HCT116 (cell line): Measurements from ENCODE around the gene BICD2. TPM values are rescaled to one million over a fixed set of nuclear protein-coding genes. Genes with fewer than 3 reads are reported as not detected.

Experiments used
- ATAC-seq: fragments of 200-7000 bp; cut with Tn5 transposase; 2 replicates; pipeline ENCODE4 v1.9.1; 2020; ENCODE audit warnings: mild to moderate bottlenecking, moderate library complexity
- BruUV-seq: library from RNA; stranded (reverse); fragments of 400-500 nt; replicated peaks from 2 replicates; lab custom pipeline; 2021; lab: Mats Ljungman, UMichigan
- CTCF ChIA-PET: fragments of 300-600 bp; sonication (Branson Sonifier 250); formaldehyde crosslinking; loops from one replicate; lab custom pipeline; 2021; ENCODE audit warnings: antibody characterized with exemption; lab: Charles Lee
- POLR2A ChIA-PET: fragments of 300-600, 350-600 bp; sonication (Branson Sonifier 250); formaldehyde crosslinking; loops from one replicate; lab custom pipeline; 2021; ENCODE audit warnings: antibody characterized with exemption; lab: Charles Lee
- RAD21 ChIA-PET, 2 experiments: fragments of 300-600 bp; sonication (Branson Sonifier 250); formaldehyde crosslinking; loops; one replicate each; lab custom pipeline; 2023; ENCODE audit warnings: low total read pairs in 2 of 2; ENCODE audit not compliant: uncharacterized antibody in 2 of 2, unreplicated experiment in 2 of 2, low non-redundant PET in 1 of 2; lab: Charles Lee
- DNase-seq: peaks from one replicate; pipeline ENCODE4 v3.0.0-alpha.2; 2010; ENCODE audit warnings: low read depth, low spot score
- H2AFZ ChIP-seq: fragments of 200-600 bp; shearing (Covaris generic), sonication (generic); 2 replicates; pipeline ENCODE4 v1.6.1; 2017; ENCODE audit warnings: low read depth, mixed run types, mixed read lengths, antibody characterized with exemption, low read length; ENCODE audit not compliant: poor library complexity, severe bottlenecking
- H3K27ac ChIP-seq: 2 replicates; pipeline ENCODE4 v1.5.1; 2012; ENCODE audit warnings: low read depth, low read length
- H3K27me3 ChIP-seq: fragments of 200-600 bp; sonication (generic); 2 replicates; pipeline ENCODE4 v1.6.1; 2016; ENCODE audit warnings: mixed run types, low read length, mixed read lengths; ENCODE audit not compliant: insufficient read depth
- H3K36me3 ChIP-seq, 2 experiments: fragments of 200-500 bp in 1 of 2; fragments of 200-600 bp in 1 of 2; sonication (Bioruptor generic) in 1 of 2; sonication (generic) in 1 of 2; 2 replicates each; pipeline versions ENCODE4 v1.5.1 to v1.6.1; 2014 to 2016; ENCODE audit warnings: low read length in 2 of 2, inconsistent platforms in 1 of 2, mixed read lengths in 1 of 2, mixed run types in 1 of 2; ENCODE audit not compliant: insufficient read depth in 2 of 2, control insufficient read depth in 1 of 2
- H3K4me1 ChIP-seq, 2 experiments: fragments of 200-600 bp in 1 of 2; sonication (generic) in 1 of 2; 2 replicates each; pipeline versions ENCODE4 v1.5.1 to v1.6.1; 2012 to 2017; ENCODE audit warnings: low read length in 2 of 2, inconsistent platforms in 1 of 2, mild to moderate bottlenecking in 1 of 2, mixed read lengths in 1 of 2, mixed run types in 1 of 2, moderate library complexity in 1 of 2; ENCODE audit not compliant: insufficient read depth in 2 of 2, control insufficient read depth in 1 of 2
- H3K4me2 ChIP-seq: fragments of 200-600 bp; sonication (generic); 2 replicates; pipeline ENCODE4 v1.6.1; 2017; ENCODE audit warnings: mixed run types, low read length, mixed read lengths
- H3K4me3 ChIP-seq, 2 experiments: fragments of 200-600 bp in 1 of 2; sonication (generic) in 1 of 2; replicated peaks in 1 of 2; 2 replicates each; pipeline ENCODE4 v1.5.1; 2011 to 2016; ENCODE audit warnings: low read length in 2 of 2, control low read depth in 1 of 2, low read depth in 1 of 2, mild to moderate bottlenecking in 1 of 2, mixed read lengths in 1 of 2, mixed run types in 1 of 2
- H3K79me2 ChIP-seq: fragments of 200-600 bp; sonication (generic); 2 replicates; pipeline ENCODE4 v1.6.1; 2017; ENCODE audit warnings: mild to moderate bottlenecking, mixed run types, low read length, moderate library complexity, mixed read lengths; ENCODE audit not compliant: insufficient read depth
- H3K9ac ChIP-seq: fragments of 200-600 bp; sonication (generic); 2 replicates; pipeline ENCODE4 v1.6.1; 2016; ENCODE audit warnings: low read length, mixed read lengths
- H3K9me2 ChIP-seq: fragments of 200-600 bp; sonication (generic), shearing (Covaris generic); 2 replicates; pipeline ENCODE4 v1.6.1; 2017; ENCODE audit warnings: mixed run types, mild to moderate bottlenecking, moderate library complexity; ENCODE audit not compliant: insufficient read depth
- H3K9me3 ChIP-seq, 2 experiments: fragments of 200-500 bp in 1 of 2; fragments of 200-600 bp in 1 of 2; sonication (Bioruptor generic) in 1 of 2; sonication (generic) in 1 of 2; 2 replicates each; pipeline ENCODE4 v1.6.1; 2014 to 2017; ENCODE audit warnings: low read length in 2 of 2, mixed read lengths in 2 of 2, inconsistent platforms in 1 of 2, low read depth in 1 of 2, mild to moderate bottlenecking in 1 of 2, mixed run types in 1 of 2, moderate library complexity in 1 of 2; ENCODE audit not compliant: control insufficient read depth in 1 of 2, insufficient read depth in 1 of 2
- H4K20me1 ChIP-seq: fragments of 200-600 bp; sonication (generic), shearing (Covaris generic); 2 replicates; pipeline ENCODE4 v1.6.1; 2017; ENCODE audit warnings: mixed run types, mild to moderate bottlenecking, moderate library complexity; ENCODE audit not compliant: insufficient read depth
- CBX3 ChIP-seq: IDR thresholded peaks from 2 replicates; pipeline ENCODE4 v1.6.1; 2012; ENCODE audit warnings: low read depth
- CTCF ChIP-seq, 3 experiments: fragments of 200-600 bp in 1 of 3; sonication (generic) in 1 of 3; IDR thresholded peaks in 2 of 3; conservative IDR thresholded peaks in 1 of 3; 2 replicates each; pipeline ENCODE4 v1.5.1; 2012 to 2017; ENCODE audit warnings: low read depth in 2 of 3, low read length in 2 of 3, antibody characterized with exemption in 1 of 3, borderline replicate concordance in 1 of 3, control low read depth in 1 of 3, mild to moderate bottlenecking in 1 of 3, mixed read lengths in 1 of 3, mixed run types in 1 of 3, moderate library complexity in 1 of 3; ENCODE audit not compliant: insufficient read depth in 1 of 3
- EGR1 ChIP-seq: IDR thresholded peaks from 2 replicates; pipeline ENCODE4 v1.6.1; 2012; ENCODE audit warnings: low read depth
- ELF1 ChIP-seq: IDR thresholded peaks from 2 replicates; pipeline ENCODE4 v1.6.1; 2012; ENCODE audit warnings: low read depth, borderline replicate concordance
- POLR2AphosphoS5 ChIP-seq: IDR thresholded peaks from 2 replicates; pipeline ENCODE4 v1.6.1; 2011; ENCODE audit warnings: mild to moderate bottlenecking, low read depth, low read length, moderate library complexity
- RAD21 ChIP-seq: IDR thresholded peaks from 2 replicates; pipeline ENCODE4 v1.6.1; 2012; ENCODE audit warnings: low read depth, mild to moderate bottlenecking
- SIN3A ChIP-seq: IDR thresholded peaks from 2 replicates; pipeline ENCODE4 v1.6.1; 2012; ENCODE audit warnings: low read depth
- TCF7L2 ChIP-seq: IDR thresholded peaks from 2 replicates; pipeline ENCODE4 v1.7.0; 2011; ENCODE audit warnings: borderline replicate concordance, inconsistent platforms; ENCODE audit not compliant: insufficient read depth, insufficient read length; ENCODE audit errors: extremely low read depth
- YY1 ChIP-seq: IDR thresholded peaks from 2 replicates; pipeline ENCODE4 v1.6.1; 2011; ENCODE audit warnings: low read length, low read depth, moderate library complexity, mild to moderate bottlenecking; ENCODE audit not compliant: insufficient replicate concordance; ENCODE audit errors: extremely low read depth
- ZFX ChIP-seq: fragments of 450-650 bp; IDR thresholded peaks from 2 replicates; pipeline ENCODE4 v1.6.1; 2017
- ZNF274 ChIP-seq: fragments of 200-500 bp; sonication (Bioruptor generic); IDR thresholded peaks from 2 replicates; pipeline ENCODE4 v1.6.1; 2014; ENCODE audit warnings: mild to moderate bottlenecking, low read depth, low read length, inconsistent platforms
- intact Hi-C: fragments of 100-400 bp; cut with micrococcal nuclease; formaldehyde crosslinking; loops from 2 replicates; pipeline ENCODE4 v1.10.0; 2022
- total RNA-seq: library from RNA; stranded (reverse); gene quantifications from one replicate; pipeline ENCODE4 v1.2.1, GENCODE V29; 2021; ENCODE audit not compliant: unreplicated experiment
- TF ChIP-seq, protein P1 (sequence below): IDR thresholded peaks from 2 replicates; pipeline ENCODE4 v1.6.1; 2011; ENCODE audit warnings: mild to moderate bottlenecking, low read length, moderate library complexity; ENCODE audit not compliant: insufficient replicate concordance; ENCODE audit errors: extremely low read depth

The BICD2 gene
- total RNA-seq, 1 experiment from 2014 or later: 23.4 TPM

- H3K79me2 ChIP-seq: peaks cover 97% of the 10 kb centered on the region
- BruUV-seq: no TSS peak
- intact Hi-C loops: no loop called here
- DNase-seq: no peak
- RAD21 ChIA-PET: no interaction called here
- H3K9me2 ChIP-seq: no peaks in the 10 kb centered on the region
- H3K27me3 ChIP-seq: no peaks in the 10 kb centered on the region
- no peak overlapping the region for H3K27ac ChIP-seq
- H3K9ac ChIP-seq: no peak overlapping the region
- H3K4me2 ChIP-seq: no peak overlapping the region
- CTCF ChIA-PET: no interaction called here
- no peaks in the 10 kb centered on the region for H3K36me3 ChIP-seq
- POLR2A ChIA-PET: no interaction called here
- TF ChIP-seq CBX3 (no peak), ZNF274 (no peak), CTCF (IDR thresholded peaks at IDR 0.05 in 2 of 3, conservative IDR thresholded peaks at IDR 0.05 in 1 of 3; ENCODE audit: borderline replicate concordance in 1 of 3, insufficient read depth in 1 of 3, low read depth in 2 of 3, low read length in 2 of 3) (no peak)
- peaks cover 17% of the 10 kb centered on the region; the same call in 1 of the 2 replicates for H4K20me1 ChIP-seq
- no peak for ATAC-seq
- H3K4me3 ChIP-seq: no peak overlapping the region
- H3K9me3 ChIP-seq: no peaks in the 10 kb centered on the region
- H2AFZ ChIP-seq: no peak overlapping the region
- peaks cover 9 to 26% of the 10 kb centered on the region in 2 experiments; a peak in 3 of 4 replicates for H3K4me1 ChIP-seq
These were observed 25.2 kb downstream of the BICD2 start for GRCh38 chr9:92739346-92739970.

GRCh38 chr9:92738661-92739081, 26.0 kb downstream of the BICD2 start:
- POLR2A ChIA-PET: no interaction called here
- Histone ChIP-seq H3K9me2 (no peaks in the 10 kb centered on the region), H4K20me1 (peaks cover 17% of the 10 kb centered on the region; the same call in 1 of the 2 replicates), H3K4me2 (no peak overlapping the region), H3K9me3 (no peaks in the 10 kb centered on the region), H3K79me2 (peaks cover 96% of the 10 kb centered on the region), H3K27me3 (no peaks in the 10 kb centered on the region), H2AFZ (no peak overlapping the region), H3K27ac (no peak overlapping the region), H3K36me3 (no peaks in the 10 kb centered on the region), H3K9ac (no peak overlapping the region), H3K4me3 (no peak overlapping the region), H3K4me1 (peaks cover 9 to 26% of the 10 kb centered on the region in 2 experiments; a peak in 3 of 4 replicates)
- CTCF ChIA-PET: no interaction called here
- intact Hi-C loops: no loop called here
- no TSS peak for BruUV-seq
- no peak for ATAC-seq
- RAD21 ChIA-PET: no interaction called here
- DNase-seq: no peak
- TF ChIP-seq RAD21 (no peak), CTCF (IDR thresholded peaks at IDR 0.05 in 2 of 3, conservative IDR thresholded peaks at IDR 0.05 in 1 of 3; ENCODE audit: borderline replicate concordance in 1 of 3, insufficient read depth in 1 of 3, low read depth in 2 of 3, low read length in 2 of 3) (no peak), ELF1 (no peak), ZFX (no peak), YY1 (no peak), POLR2AphosphoS5 (no peak), TCF7L2 (no peak), SIN3A (no peak), EGR1 (no peak)
- TF ChIP-seq, protein P1, sequence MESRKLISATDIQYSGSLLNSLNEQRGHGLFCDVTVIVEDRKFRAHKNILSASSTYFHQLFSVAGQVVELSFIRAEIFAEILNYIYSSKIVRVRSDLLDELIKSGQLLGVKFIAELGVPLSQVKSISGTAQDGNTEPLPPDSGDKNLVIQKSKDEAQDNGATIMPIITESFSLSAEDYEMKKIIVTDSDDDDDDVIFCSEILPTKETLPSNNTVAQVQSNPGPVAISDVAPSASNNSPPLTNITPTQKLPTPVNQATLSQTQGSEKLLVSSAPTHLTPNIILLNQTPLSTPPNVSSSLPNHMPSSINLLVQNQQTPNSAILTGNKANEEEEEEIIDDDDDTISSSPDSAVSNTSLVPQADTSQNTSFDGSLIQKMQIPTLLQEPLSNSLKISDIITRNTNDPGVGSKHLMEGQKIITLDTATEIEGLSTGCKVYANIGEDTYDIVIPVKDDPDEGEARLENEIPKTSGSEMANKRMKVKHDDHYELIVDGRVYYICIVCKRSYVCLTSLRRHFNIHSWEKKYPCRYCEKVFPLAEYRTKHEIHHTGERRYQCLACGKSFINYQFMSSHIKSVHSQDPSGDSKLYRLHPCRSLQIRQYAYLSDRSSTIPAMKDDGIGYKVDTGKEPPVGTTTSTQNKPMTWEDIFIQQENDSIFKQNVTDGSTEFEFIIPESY: no peak
